Spleen (tissue), 11 donors: ENCODE data around the gene HGFAC. TPM values are rescaled to one million over a fixed set of nuclear protein-coding genes. Genes with fewer than 3 reads are reported as not detected.
A peak's percentile ranks its signal among the peaks of the same experiment; 100 is the strongest.

Experiments
- DNase-seq: peaks from one replicate; pipeline ENCODE4 v3.0.0-alpha.2; 2020
- H3K27ac ChIP-seq, 8 donors: fragments of 200-600 bp; sonication (generic) in 7 of 8; 1 replicate in 4 of 8; 2 replicates in 4 of 8; pipeline versions ENCODE4 v1.5.0 to v1.8.0; 2016 to 2021; ENCODE audit warnings: inconsistent platforms in 4 of 8, mild to moderate bottlenecking in 4 of 8, moderate library complexity in 1 of 8
- H3K27me3 ChIP-seq, 7 donors: fragments of 200-600 bp; sonication (generic) in 6 of 7; replicated peaks in 1 of 7; 1 replicate in 4 of 7; 2 replicates in 3 of 7; pipeline versions ENCODE4 v1.5.0 to v1.8.0; 2016 to 2021; ENCODE audit warnings: inconsistent platforms in 3 of 7, mild to moderate bottlenecking in 1 of 7
- H3K36me3 ChIP-seq, 6 donors: fragments of 200-600 bp; sonication (generic) in 5 of 6; 1 replicate in 4 of 6; 2 replicates in 2 of 6; pipeline versions ENCODE4 v1.5.0 to v1.8.0; 2016 to 2021; ENCODE audit warnings: inconsistent platforms in 2 of 6
- H3K4me1 ChIP-seq, 6 donors: fragments of 200-600 bp; sonication (generic) in 5 of 6; 1 replicate in 3 of 6; 2 replicates in 3 of 6; pipeline versions ENCODE4 v1.5.0 to v1.8.0; 2016 to 2021; ENCODE audit warnings: inconsistent platforms in 3 of 6
- H3K4me3 ChIP-seq, 8 donors: fragments of 200-600 bp; sonication (generic) in 7 of 8; 1 replicate in 4 of 8; 2 replicates in 4 of 8; pipeline versions ENCODE4 v1.5.0 to v1.8.0; 2016 to 2021; ENCODE audit warnings: inconsistent platforms in 4 of 8, mild to moderate bottlenecking in 4 of 8, moderate library complexity in 2 of 8
- H3K9me3 ChIP-seq, 8 donors: fragments of 200-600 bp; sonication (generic) in 7 of 8; 1 replicate in 4 of 8; 2 replicates in 4 of 8; pipeline versions ENCODE4 v1.5.0 to v1.8.0; 2016 to 2021; ENCODE audit warnings: inconsistent platforms in 4 of 8
- POLR2A ChIP-seq, 3 donors: fragments of 450-650 bp; IDR thresholded peaks; one replicate each; pipeline ENCODE4 v1.5.1; 2017; ENCODE audit warnings: antibody characterized with exemption in 3 of 3, mild to moderate bottlenecking in 1 of 3
- POLR2AphosphoS5 ChIP-seq, 3 donors: sonication (generic); formaldehyde crosslinking; IDR thresholded peaks; one replicate each; pipeline ENCODE4 v1.5.1; 2017; ENCODE audit warnings: antibody characterized with exemption in 3 of 3
- WGBS, 5 donors: extraction: QIAGEN DNeasy Blood & Tissue Kit in 3 of 5; methylation state at CpG; one replicate each; pipeline versions ENCODE4 v1.1.5 to v1.1.7; 2013 to 2018; 5-methylcytosine and 5-hydroxymethylcytosine counted together
- intact Hi-C: fragments of 100-400 bp; cut with DNase I; formaldehyde crosslinking; loops from one replicate; pipeline ENCODE4 v1.15.0; 2023; ENCODE audit warnings: low total_unique reads
- polyA plus RNA-seq, 3 donors: library from polyadenylated mRNA; stranded (reverse); fragments of 200-250 nt; gene quantifications; one replicate each; pipeline ENCODE4 v1.2.1, GENCODE V29; 2013
- total RNA-seq, 7 donors: library from RNA; depleted of rRNA in 3 of 7; stranded (reverse); fragments of >200 nt in 3 of 7; fragmentation: NEBNext Ultra II Directional in 4 of 7; extraction: Animal tissue kit (Norgen Biotek cat#: 25700) in 4 of 7; gene quantifications; one replicate each; pipeline versions ENCODE4 v1.1.0 to v1.2.1, GENCODE V29; 2016 to 2021
- TF ChIP-seq, protein P1 (sequence below), 11 experiments: fragments of 200-600 bp in 7 of 11; fragments of 450-650 bp in 4 of 11; sonication (generic) in 4 of 11; IDR thresholded peaks in 8 of 11; conservative IDR thresholded peaks in 3 of 11; 1 replicate in 7 of 11; 2 replicates in 4 of 11; pipeline versions ENCODE4 v1.4.0 to v1.8.0; 2016 to 2021; ENCODE audit warnings: antibody characterized with exemption in 11 of 11, inconsistent platforms in 4 of 11, mild to moderate bottlenecking in 1 of 11
- donor health status: healthy with polysubstance abuse.
- donor health status: DM: no; HTN: no; CAD: no; lungs with moderate emphysema.
- donor health status: DM: no; HTN: no; CAD: no.
- donor health status: Bipolar disorder and iron deficiency.
- donor health status: healthy.
- donor health status: DM: no; HTN: no; CAD: no.
- donor health status: DM: yes; HTN: yes; CAD: no.

HGFAC gene
- total and polyA plus RNA-seq, 10 donors: 0.11 to 0.47 (median 0.32) TPM; not detected in 5

DNA sequence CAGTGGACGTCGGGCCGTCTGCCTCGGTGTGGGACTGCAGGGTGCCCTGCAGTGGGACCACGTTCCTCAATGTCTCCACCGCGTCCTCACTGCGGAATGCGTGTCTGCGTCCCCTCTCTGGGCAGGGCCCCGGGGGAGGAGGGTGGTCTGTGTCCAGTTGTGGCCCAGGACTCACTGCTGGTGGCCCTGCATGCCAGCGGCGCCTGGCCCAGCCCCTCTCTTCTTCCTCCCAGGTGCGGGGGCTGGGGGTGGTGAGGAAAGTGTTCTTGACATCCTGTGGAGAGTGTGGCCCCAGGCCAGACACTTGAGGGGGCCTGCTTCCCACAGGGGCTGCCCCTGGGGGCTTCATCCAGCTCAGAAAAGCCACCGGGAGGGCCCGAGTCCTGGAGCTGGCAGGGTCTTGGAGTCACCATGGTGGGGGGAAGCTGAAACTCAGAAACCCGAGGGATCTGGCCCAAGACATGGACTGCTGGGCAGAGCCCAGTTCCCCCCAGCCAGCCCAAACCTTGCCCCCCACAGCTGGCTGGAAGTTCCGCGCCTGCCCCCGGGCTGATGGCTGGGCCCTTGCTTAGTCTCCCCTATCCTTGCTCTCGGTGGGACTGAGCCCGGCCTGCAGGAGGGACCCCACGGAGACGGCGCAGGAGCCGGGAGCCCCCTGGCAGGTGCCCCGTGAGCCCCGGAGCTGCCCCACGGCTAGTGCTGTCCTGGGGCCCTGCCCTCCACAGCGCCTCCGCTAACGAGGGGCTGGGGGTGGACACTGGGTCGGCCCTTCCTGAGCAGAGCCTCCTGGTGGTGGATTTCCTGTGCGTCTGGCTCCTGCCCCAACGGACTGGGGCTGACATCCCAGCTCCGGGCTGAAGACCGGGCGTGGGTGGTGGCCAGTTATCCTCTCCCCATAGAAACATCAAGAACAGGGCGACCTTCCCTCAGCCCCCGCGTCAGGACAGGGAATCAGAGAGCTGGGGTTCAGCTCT lies 24.2 kb downstream of the HGFAC start:
- DNase-seq: peak; percentile 66
- intact Hi-C loops: no loop called here
- Histone ChIP-seq H3K27ac (no peak overlapping the region), H3K36me3 (no peaks in the 10 kb centered on the region), H3K4me1 (peaks cover 0 to 16% (median 10%) of the 10 kb centered on the region in 6 donors), H3K9me3 (no peaks in the 10 kb centered on the region), H3K27me3 (peaks cover 0 to 68% (median 29%) of the 10 kb centered on the region in 7 donors), H3K4me3 (no peak overlapping the region)
- WGBS, 5 donors: 70 to 86% (median 74%) methylated on average over 20 to 41 of the region's 41 CpGs
- TF ChIP-seq, protein P1, sequence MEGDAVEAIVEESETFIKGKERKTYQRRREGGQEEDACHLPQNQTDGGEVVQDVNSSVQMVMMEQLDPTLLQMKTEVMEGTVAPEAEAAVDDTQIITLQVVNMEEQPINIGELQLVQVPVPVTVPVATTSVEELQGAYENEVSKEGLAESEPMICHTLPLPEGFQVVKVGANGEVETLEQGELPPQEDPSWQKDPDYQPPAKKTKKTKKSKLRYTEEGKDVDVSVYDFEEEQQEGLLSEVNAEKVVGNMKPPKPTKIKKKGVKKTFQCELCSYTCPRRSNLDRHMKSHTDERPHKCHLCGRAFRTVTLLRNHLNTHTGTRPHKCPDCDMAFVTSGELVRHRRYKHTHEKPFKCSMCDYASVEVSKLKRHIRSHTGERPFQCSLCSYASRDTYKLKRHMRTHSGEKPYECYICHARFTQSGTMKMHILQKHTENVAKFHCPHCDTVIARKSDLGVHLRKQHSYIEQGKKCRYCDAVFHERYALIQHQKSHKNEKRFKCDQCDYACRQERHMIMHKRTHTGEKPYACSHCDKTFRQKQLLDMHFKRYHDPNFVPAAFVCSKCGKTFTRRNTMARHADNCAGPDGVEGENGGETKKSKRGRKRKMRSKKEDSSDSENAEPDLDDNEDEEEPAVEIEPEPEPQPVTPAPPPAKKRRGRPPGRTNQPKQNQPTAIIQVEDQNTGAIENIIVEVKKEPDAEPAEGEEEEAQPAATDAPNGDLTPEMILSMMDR (IDR thresholded peaks at IDR 0.05 in 8 of 11, conservative IDR thresholded peaks at IDR 0.05 in 3 of 11): no peak
- TF ChIP-seq POLR2A (IDR thresholded peaks at IDR 0.05): no peak

DNA sequence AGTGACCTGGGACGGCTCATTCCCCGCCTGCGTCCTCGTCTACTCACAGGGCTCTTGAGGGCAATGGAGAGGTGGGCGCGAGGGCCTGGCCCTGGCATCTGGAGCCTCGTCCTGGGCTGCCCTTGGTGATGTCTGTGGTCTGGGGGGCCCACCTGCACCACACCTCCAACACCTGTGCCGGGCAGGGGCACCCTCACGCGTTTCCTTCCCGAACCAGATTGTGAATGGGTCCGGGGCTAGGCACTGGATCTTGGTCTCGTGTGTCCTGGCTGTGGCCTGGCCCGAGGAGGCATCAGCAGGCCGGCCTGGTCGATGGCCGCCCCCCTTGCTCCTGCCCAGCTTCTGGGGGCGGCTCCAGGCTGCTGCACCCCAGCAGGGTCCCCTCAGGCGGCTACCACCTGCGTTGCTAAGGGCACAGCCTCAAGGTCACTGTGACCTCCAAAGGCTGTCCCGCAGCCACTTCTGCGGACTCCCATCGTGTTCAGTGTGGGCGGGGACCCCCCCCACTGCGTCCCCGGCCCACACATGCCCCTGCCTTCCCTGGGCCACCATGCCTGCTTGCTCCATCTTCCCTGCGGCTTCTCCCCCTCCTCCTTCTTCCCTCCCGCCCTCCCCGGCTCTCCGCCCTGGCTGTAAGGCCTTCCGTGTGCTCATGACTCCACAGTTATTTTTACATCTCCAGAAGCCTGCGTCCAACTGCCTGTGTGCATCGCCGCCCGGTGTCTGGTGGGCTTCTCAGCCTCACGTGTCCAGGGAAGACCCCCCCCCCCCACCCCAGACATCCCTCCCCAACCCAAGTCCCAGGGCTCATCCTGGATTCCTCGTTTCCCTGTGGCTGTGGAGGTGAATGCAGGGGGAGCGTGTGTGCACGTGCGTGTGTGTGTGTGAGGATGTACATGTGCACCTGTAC lies 25.2 kb downstream of the HGFAC start:
- H3K27me3 ChIP-seq: peaks cover 0 to 67% (median 35%) of the 10 kb centered on the region in 7 donors
- H3K4me3 ChIP-seq: no peak overlapping the region
- DNase-seq: peak; percentile 57
- H3K27ac ChIP-seq: no peak overlapping the region
- H3K9me3 ChIP-seq: no peaks in the 10 kb centered on the region
- H3K36me3 ChIP-seq: no peaks in the 10 kb centered on the region
- TF ChIP-seq POLR2AphosphoS5 (IDR thresholded peaks at IDR 0.05) (no peak), POLR2A (IDR thresholded peaks at IDR 0.05) (no peak)
- TF ChIP-seq, protein P1 (IDR thresholded peaks at IDR 0.05 in 8 of 11, conservative IDR thresholded peaks at IDR 0.05 in 3 of 11): no peak
- H3K4me1 ChIP-seq: peaks cover 0 to 16% (median 10%) of the 10 kb centered on the region in 6 donors
- intact Hi-C loops: no loop called here
- WGBS, 5 donors: 75 to 87% (median 80%) methylated on average over 35 to 40 of the region's 40 CpGs

DNA sequence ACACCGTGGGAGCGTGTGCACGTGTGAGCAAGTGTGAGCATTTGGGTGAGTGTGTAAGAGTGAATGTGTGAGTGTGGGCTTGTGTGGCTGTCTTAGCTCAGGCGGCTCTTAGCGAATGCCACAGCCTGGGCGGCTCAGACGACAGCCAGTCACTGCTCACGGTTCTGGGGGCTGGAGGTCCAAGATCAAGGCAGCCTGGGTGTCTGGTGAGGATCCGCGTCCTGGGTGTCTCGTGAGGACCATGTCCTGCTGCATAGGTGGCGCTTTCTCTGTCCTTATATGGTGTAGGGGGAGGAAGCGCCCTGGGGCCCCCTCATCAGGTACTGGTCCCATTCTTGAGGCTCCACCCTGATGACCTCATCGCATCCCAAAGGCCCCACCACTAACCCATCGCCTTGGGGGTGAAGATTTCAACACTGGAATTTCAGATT lies 25.8 kb downstream of the HGFAC start:
- peak; percentile 11 for DNase-seq
- intact Hi-C loops: no loop called here

More for the DNA sequence above, 25.8 kb downstream of the HGFAC start:
- no peak overlapping the region for H3K4me3 ChIP-seq
- no peak overlapping the region for H3K27ac ChIP-seq
- peaks cover 0 to 67% (median 34%) of the 10 kb centered on the region in 7 donors for H3K27me3 ChIP-seq
- TF ChIP-seq, protein P1 (IDR thresholded peaks at IDR 0.05 in 8 of 11, conservative IDR thresholded peaks at IDR 0.05 in 3 of 11): no peak
- TF ChIP-seq POLR2A (IDR thresholded peaks at IDR 0.05) (no peak), POLR2AphosphoS5 (IDR thresholded peaks at IDR 0.05) (no peak)
- 72 to 88% (median 84%) methylated on average over 14 to 15 of the region's 15 CpGs for WGBS, 5 donors
- H3K9me3 ChIP-seq: no peaks in the 10 kb centered on the region
- peaks cover 0 to 14% (median 10%) of the 10 kb centered on the region in 6 donors for H3K4me1 ChIP-seq
- no peaks in the 10 kb centered on the region for H3K36me3 ChIP-seq
